Measurements from ENCODE around the gene PPP4C. TPM values are rescaled to one million over a fixed set of nuclear protein-coding genes. Genes with fewer than 3 reads are reported as not detected.

PPP4C gene
- polyA plus RNA-seq, 3 donors: 99.4 to 116 (median 109) TPM

DNA sequence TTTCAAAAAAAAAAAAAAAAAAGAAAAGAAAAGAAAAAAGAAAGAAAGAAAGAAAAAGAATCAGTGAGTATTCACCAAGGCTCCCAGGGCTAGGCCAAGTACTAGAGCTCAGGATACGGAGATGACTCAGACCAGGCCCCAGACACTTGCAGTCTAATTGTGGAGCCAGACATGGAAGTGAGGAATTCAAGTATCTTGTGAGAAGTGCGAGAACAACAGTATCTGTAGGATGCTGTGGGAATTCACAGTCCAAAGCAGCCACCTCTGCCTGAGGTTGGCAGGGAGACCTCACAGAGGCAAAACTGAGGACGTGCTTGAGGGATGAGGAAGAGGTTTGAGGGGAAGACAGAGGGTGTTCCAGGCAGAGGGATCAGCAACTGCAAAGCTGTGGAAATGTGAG, 24.3 kb upstream of the PPP4C start:
- DNase-seq: no peak

DNA sequence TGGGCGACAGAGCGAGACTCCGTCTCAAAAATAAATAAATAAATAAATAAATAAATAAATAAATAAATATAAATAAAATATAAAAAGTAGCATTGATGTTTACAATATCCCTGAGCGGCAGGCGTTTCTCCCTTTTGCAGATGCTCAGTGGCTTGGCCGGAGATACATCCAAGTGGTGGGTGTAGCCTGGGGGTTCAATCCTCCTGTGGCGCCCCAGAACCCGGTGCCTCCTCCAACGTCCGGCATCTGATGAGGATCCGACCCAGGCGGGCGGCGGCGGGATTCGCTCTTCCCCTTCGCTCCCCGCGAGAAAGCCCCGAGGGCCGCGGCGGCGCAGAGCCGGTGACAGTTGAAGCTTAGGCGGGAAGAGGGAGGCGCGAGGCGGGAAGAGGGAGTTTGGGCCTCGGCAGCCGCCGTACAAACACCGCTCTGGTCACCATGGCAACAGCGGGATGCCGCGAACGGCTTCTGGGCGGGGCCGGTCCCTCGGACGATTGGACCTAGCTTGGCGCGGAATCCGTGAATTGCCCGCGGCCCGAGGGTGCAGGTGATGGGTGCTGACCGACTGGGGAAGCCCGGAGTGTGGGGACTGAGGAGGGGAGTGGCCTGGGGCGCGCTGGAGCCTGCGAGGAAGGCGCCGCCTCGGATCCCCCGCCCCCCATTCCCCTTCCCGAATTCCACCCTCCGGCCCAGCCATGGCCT, 23.0 kb upstream of the PPP4C start:
- DNase-seq: peak; percentile 91

DNA sequence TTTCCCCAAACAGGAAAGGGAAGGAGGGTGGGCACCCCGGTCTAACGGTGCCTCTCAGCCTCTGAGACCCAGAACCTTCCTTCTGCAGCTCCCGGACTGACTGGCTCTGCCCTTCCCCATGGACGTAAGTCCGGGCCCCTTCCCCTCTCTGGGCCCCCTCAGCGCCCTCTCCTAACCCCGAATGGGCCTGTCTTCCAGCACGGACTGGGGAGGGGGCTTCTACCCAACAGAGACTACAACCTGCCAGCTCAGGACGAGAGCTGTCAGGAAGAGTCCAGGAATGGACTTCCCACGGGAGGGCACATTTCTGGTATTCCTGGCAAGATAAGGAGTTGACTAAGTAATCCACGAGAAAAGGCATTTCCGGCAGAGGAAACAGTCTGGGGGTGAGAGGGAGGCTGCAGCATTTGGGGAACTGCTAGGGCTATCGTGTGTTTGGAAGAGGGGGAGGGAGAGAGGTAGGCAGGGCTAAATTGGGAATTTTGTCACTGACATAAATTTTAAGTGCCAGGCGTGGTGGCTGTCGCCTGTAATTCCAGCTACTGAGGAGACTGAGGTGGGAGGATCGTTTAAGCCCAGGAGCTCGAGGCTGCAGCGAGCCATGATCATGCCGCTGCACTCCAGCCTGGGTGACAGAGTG, 22.3 kb upstream of the PPP4C start:
- DNase-seq: peak; percentile 50

DNA sequence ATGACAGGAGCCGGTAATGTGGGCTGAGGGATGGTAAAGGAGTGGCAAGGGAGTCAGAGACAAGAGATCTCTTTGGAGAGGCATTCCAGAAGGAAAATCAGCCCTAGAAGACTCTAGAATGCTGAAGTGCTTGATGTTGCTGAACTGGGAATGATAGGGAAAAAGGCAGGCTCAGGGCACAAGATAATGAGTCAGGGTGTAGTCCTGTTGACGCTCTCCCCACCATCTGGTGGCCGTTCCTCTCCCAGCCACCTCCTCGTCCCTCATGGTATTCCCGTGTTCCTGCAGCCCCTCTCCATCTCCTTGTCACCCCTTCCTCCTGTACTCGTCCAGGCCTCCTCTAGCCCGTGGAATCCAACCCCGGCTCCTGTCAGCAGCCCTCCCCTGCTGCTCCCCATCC, 21.3 kb upstream of the PPP4C start:
- no peak for DNase-seq

DNA sequence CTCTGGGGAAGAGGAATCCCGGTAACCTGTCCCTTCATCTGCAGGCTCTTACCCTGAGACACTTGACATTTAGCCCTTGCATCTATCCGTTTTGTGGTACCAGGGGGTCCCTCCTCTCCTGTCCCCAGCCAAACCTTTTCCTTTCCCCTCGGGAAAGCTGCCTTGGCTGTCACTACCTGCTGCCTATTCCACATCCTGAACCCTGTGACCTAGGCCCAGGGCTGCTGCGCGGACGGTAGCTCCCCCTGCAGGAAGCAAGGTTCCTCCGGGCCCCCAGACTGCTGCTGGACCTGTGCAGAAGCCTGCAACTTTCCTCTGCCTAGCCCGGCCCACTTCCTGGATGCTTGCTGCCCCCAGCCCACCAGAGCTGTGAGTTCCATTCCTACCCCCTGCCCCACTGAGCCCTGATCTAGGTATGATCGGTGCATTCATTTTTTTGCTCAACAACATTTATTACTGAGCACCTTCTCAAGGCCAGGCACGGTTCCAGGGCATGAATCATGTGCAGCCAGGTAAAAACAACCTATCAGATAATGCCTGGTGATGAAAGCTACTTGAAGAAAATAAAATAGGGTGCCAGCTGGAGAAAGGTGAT, 20.7 kb upstream of the PPP4C start:
- no peak for DNase-seq

DNA sequence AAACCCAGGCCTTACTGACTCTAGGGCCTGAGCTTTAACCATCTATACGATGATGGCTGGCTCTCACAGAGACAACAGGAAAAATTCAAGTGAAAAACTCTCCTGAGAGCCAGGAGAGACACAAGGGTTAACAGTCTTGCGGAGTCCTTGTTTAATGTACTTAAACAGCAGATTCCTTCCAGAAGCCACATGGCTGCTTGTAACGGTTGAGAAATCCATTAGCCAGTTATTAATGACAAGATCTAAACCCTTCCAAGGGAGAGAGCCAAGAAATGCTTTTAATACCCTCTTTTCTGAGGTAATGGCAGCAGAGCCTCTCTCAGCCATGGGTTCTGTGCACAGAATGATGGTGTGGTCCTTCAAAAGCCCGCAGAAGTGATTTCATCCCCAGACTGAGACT, 15.4 kb upstream of the PPP4C start:
- no peak for DNase-seq

DNA sequence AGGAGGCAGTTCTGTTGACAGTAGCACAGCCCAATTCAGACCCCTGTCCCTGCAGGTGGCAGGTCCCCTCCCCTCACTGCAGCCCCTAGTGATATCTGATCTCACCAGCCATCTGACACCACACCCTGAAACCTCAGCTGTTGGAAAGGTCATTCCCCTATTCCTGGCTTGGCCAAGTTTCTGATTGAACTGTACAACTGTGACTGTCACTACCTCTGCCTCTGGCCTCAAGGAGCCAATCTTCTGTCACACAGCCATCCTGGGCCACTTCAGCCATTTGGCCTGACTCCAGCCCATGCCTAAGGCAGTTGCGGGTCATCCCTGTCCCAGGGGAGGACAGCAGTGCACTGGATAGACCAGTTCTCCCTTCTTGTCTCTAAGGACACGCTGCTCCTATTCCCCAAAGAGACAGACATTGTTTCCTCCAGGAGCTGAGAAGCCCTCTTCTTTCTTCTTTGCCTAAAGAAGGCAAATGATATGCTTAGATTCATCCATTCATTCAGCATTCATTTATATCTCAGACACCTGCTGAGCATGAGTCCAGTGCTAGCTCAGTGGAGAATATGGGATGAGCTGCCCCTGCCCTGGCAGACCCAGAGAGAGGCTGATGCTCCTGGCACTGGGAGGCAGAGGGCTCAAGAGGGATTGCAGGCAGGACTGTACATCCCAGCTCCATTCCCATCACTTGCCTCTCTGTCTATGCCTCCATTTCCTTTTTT, 14.8 kb upstream of the PPP4C start:
- DNase-seq: no peak

DNA sequence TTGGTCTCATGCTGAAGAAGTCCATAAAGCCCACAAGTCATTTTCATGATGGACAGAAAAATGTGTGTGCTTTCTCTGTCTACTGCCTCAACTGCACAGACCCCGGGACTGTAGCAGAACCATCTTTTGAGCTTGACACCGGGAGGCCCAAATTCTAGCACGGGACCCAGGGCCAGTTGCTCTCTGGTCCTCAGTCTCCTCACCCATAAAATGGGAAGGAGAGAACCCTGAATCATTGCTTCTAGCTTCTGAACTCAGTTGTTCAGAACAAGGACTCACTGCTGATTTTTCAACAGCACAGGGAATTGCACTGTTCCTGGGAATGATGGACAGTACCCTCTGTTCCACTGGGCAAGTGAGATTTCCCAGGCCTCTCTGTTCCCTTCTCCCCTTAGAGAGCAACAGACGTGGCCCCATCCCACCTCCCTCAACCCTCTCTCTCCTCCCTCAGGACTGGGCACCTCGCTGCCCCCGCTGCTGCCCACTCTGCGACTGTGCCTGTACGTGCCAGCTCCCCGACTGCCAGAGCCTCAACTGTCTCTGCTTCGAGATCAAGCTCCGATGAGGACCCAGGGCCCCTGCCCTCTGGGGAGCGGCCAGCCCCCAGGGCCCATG, 12.4 kb upstream of the PPP4C start:
- no peak for DNase-seq

DNA sequence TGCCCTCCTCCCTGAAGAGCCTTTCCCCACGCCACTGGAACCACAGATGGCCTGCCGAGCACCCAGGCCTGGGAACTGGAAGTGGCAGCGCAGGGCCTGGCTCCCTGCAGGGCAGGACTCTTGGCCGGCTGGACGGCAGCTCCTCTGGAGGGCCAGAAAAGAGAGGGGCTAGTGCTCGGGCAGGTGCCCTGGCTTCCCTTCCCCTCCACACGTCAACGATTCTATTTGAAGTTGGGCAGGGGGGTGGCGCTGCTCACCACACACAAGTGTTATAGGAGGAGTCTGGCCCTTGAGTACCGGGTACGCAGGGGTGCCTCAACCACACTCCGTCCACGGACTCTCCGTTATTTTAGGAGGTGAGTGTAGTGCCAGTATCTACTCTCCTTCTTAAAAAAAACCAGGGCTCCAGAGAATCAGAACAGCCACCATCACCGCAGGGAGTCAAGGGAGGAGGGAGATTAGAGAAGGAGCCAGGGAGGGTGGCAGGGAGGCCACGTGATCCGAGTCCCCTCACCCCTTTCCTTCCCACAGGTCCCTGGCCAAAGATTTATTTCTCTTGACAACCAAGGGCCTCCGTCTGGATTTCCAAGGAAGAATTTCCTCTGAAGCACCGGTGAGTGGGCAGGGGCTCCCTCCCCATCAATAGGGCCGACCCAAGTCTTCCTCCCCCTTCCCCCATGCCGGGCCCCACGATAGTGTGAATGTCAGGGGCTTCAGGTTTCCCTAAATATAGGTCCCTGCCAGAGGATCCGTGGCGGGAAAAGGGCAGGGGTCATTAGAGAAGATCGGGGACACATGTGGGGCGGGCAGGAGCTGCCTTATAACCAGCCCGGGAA, 11.7 kb upstream of the PPP4C start:
- DNase-seq: peak; percentile 82

DNA sequence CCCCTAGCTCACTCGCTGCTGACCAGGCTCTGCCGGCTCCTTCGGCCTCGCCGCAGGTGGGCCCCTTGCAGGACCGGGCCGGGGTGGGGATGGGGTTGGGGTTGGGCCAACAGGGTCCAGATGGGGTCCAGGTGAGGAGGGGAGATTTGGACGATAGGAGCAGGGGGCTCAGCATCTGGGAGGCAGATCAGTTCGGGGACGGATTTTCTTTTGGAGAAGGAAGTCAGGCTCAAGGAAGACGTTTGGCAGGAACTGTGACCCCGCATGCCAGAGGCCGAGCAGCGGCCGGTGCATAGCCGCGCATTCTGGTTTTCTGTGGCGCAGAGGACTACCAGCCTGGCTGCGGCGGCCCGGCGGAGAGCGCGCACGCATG, 11.1 kb upstream of the PPP4C start:
- no peak for DNase-seq

DNA sequence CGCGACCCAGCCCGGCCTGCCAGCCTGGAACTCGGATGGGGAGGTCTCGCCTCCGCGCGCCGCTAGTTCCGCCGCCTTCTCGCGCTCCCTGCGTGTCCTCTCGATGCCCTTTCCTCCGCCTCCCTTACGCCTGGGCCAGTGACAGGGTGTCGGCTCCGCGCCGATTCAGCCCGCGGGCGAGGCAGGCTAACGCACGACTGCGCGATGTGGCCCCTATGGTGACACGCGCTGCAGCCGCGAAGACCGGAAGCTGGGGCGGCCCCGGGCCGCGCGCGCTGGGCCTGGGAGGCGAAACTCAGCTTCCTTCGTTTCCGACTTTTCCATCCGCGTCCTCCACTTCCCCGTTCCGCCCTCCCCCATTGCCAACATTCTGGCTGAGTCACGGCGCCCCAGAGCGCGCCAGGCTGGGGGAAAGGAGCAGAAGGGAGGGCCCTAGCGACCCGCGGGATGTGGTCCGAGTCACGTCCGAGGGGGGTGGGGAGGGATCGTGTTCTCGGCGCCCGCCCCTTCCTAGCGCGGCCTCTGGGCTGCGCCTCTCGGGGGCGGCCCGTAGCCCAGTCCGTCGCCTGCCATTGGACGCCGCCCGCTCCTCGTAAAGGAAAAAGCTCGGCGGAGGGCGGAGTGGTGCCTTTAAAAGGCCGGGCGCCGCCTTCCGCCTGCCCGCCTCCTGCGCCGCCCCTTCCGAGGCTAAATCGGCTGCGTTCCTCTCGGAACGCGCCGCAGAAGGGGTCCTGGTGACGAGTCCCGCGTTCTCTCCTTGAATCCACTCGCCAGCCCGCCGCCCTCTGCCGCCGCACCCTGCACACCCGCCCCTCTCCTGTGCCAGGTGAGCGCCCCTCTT, 10.5 kb upstream of the PPP4C start, which contains the start of gene ALDOA:
Gene ALDOA (plus strand): TSS at position 659 of the 841 bp plus-strand sequence. CDS start 1,138 bp downstream, outside the sequence.
- DNase-seq: peak; percentile 97

DNA sequence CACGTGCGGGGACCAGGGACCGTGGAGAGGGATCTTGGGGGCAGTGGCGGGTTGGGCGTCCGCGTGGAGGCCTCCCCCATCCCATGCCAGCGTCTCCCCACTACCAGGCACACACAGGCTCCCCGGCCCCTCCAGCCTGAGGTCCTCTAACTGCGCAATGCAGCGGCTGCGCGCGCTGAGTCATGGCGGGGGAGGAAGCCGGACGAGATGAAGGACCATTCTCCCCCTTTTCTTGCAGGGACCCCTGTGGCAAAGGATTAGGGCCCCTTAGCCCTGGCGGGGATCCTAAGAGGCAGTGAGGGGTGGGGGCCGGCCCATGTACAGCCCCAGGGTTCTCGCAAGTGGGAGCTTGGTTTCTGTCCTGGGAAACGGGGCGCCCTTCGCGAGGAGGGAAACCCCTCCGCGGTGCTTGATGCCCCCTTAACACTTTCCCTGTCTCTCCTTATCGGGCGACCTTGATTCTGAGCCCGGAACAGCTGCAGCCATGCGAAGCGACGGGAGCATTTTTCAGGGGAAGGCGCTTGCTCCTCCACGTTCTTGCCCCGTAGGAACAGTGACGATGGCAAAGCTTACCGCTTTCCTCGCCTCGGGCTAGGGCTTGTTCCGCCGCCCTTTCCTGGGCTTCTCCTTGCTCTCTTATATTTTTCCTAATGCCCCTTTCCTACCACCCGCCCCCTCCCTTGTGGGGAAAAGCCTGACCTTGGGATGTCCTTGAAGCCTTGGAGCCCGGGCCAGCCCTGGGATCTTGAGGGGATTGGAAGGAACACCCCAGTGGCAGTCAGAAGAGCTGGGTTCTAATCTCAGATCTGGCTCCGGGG, 9.6 kb upstream of the PPP4C start:
- no peak for DNase-seq

DNA sequence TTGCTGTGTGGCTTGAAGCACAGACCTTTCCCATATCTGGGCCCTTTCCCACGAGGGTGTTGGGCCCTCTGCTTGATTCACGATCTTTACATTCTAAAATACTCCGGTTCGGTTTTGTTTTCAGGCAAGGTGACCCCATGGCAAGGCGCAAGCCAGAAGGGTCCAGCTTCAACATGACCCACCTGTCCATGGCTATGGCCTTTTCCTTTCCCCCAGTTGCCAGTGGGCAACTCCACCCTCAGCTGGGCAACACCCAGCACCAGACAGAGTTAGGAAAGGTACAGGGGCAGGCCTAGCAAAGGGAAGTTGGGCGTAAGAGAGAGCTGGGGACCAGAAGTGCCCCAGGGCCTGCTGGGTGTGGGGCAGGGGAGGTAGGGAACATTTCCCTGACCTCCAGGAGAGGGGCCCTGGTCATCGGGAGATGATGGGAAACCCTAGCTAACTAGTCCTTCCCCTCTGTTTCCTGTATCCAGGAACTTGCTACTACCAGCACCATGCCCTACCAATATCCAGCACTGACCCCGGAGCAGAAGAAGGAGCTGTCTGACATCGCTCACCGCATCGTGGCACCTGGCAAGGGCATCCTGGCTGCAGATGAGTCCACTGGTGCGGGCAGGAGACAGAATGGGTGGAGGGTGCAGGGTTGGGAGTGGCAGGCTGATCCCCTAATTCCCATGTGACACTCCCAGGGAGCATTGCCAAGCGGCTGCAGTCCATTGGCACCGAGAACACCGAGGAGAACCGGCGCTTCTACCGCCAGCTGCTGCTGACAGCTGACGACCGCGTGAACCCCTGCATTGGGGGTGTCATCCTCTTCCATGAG, 8.8 kb upstream of the PPP4C start:
- no peak for DNase-seq

DNA sequence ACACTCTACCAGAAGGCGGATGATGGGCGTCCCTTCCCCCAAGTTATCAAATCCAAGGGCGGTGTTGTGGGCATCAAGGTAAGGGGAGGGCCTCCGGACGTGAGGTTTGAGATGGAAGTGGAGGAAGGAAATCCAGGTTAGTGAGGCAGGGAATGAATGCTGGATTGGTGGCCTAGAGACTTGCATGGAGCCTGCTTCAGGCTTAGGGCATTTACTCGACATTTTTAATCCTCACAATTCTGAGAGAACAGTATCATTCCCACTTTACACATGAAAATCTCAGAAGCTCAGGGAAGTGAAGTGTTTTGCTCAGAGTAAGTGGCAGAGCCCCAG, 8.2 kb upstream of the PPP4C start:
- no peak for DNase-seq

DNA sequence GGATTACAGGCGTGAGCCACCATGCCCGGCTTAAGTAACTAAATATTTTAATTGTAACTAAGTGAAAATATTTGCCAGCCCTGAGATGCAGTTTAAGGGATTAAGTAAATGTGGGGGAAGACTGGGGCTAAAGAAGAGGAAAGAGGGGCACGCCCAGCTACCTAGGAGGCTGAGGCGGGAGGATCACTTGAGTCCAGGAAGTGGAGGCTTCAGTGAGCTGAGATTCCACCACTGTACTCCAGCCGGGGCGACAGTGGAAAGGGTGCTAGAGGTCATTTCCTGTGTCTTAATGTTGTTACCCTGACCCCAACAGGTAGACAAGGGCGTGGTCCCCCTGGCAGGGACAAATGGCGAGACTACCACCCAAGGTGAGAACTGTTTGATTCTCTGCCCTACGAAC, 7.5 kb upstream of the PPP4C start:
- no peak for DNase-seq

DNA sequence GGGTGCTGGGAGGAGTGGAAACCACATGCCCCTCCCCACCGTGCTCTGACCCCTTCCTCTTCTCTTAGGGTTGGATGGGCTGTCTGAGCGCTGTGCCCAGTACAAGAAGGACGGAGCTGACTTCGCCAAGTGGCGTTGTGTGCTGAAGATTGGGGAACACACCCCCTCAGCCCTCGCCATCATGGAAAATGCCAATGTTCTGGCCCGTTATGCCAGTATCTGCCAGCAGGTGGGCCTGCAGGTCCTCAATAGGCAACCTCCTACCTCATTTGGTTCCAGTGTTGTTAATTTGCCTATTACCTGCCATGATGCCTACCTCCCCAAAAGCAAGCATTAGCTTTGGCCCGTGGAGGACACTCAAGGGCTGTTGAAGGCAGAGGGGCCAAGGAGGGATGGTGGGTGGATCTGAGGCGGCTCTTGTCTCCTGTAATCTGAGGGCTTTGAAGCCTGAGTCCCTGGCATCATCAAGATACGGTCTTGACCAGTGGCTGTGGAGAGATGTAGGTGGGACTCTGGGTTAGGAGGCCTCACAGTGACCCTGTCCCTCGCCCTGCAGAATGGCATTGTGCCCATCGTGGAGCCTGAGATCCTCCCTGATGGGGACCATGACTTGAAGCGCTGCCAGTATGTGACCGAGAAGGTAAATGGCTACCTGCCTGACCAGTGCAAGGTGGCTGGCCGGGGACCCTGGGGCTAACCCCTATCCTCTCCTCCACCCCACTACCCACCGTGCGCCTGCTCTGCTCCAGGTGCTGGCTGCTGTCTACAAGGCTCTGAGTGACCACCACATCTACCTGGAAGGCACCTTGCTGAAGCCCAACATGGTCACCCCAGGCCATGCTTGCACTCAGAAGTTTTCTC, 6.8 kb upstream of the PPP4C start:
- no peak for DNase-seq

DNA sequence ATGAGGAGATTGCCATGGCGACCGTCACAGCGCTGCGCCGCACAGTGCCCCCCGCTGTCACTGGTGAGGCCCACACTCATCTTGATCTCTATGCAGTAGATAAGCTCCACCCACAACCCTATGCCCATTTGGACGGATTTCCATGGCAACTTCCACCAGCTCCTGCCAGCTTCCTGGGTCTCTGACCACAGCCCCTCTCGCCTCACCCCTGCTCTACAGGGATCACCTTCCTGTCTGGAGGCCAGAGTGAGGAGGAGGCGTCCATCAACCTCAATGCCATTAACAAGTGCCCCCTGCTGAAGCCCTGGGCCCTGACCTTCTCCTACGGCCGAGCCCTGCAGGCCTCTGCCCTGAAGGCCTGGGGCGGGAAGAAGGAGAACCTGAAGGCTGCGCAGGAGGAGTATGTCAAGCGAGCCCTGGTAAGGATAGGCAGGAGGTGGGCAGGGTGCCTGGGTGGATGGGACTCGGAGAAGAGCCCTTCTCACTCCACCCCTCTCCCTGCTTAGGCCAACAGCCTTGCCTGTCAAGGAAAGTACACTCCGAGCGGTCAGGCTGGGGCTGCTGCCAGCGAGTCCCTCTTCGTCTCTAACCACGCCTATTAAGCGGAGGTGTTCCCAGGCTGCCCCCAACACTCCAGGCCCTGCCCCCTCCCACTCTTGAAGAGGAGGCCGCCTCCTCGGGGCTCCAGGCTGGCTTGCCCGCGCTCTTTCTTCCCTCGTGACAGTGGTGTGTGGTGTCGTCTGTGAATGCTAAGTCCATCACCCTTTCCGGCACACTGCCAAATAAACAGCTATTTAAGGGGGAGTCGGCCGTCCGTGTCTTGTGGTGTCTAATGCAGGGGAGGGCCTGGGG, 6.0 kb upstream of the PPP4C start:
- DNase-seq: no peak

Measured in renal pelvis (tissue), 4 donors.